ENCODE measurements around the gene OPRD1.

The OPRD1 gene

DNA sequence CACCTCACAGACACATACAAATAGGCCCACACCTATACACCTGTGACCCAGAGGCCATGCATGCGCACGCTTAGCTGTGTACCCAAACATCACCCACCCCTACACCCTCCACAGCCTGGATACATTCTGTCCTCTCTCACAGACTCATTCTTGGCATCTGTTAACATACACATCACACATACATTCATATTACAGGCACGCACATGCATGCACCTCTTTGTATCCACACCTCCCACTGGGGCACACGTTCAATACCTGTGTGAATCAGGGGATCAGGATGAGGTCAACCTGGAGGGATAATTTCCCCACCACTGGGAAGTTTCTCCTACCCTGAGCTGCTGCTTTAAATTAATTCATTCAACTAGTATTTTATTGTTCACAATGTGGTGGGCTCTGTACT is 66.8 kb downstream of the OPRD1 start:
- DNase-seq (ENCODE audit: low spot score), result no peak
- TF ChIP-seq CTCF (IDR thresholded peaks at IDR 0.05; ENCODE audit: extremely low read depth, missing control alignments), result no peak

GRCh38 chr1:28882009-28882628 is 70.1 kb downstream of the OPRD1 start:
- TF ChIP-seq CTCF (IDR thresholded peaks at IDR 0.05; ENCODE audit: extremely low read depth, missing control alignments), result peak; percentile 88
- peak; percentile 77 for DNase-seq (ENCODE audit: low spot score)

- no peak for DNase-seq (ENCODE audit: low spot score)
- TF ChIP-seq CTCF (IDR thresholded peaks at IDR 0.05; ENCODE audit: extremely low read depth, missing control alignments), result no peak
Measured at GRCh38 chr1:28883242-28883616, 71.3 kb downstream of the OPRD1 start.

DNA sequence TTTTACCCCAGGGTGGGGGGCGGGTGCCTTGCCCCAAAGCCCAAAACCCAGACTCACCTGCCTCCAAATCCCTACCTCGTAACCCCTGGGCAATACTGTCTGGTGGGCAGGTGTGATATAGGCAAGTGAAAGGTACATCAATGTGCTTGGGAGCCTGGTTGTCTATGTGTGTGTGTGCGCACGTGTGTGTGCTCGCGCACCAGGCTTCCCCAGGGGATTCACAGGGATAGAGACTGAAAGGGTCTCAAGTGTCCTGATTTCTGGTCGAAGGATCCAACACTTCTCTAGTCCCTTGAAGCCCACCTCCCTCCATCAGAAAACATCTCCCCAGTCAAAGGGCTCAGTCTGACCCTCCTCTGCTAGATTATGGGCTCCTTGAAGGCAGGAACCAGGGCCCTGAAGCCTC is 73.5 kb downstream of the OPRD1 start:
- no peak for DNase-seq (ENCODE audit: low spot score)
- TF ChIP-seq CTCF (IDR thresholded peaks at IDR 0.05; ENCODE audit: extremely low read depth, missing control alignments), result no peak

DNA sequence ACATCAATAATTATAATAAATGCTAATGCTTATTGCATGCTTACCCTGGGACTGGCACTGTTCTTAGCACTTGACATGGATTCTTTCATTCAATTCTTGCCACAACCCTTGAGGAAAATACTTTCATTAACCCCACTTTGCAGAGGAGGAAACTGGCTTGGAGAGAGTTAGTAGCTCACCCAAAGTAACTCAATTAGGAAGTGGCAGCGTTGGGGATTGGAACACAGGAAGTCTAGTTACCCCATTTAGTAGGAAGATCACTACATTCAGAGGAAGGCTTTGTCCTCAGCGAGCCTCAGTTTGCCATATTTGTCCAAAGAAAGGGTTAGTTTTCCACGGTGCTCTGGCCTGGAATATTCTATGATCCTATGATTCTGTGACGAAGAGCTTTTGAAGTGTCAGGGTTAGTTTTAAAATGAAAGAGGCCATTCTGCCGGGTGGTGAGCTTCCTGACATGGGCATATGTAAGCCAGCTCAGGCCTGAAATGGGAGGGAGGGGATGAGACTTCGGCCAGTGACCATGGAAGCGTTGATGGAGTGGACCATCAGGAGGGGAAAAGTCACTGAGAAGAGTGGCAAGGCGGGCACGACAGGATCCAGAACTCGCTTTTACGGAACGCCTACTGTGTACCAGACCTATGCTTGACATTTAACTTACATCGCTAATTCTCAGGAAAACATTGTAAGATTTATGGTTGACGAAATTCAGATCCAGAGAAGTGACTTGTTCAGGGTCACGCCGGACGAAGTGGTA is 74.2 kb downstream of the OPRD1 start:
- no peak for DNase-seq (ENCODE audit: low spot score)
- no peak for TF ChIP-seq CTCF (IDR thresholded peaks at IDR 0.05; ENCODE audit: extremely low read depth, missing control alignments)

- DNase-seq (ENCODE audit: low spot score), result peak; percentile 99
- TF ChIP-seq CTCF (IDR thresholded peaks at IDR 0.05; ENCODE audit: extremely low read depth, missing control alignments), result no peak
Measured at GRCh38 chr1:28886731-28887418, 74.9 kb downstream of the OPRD1 start.

DNA sequence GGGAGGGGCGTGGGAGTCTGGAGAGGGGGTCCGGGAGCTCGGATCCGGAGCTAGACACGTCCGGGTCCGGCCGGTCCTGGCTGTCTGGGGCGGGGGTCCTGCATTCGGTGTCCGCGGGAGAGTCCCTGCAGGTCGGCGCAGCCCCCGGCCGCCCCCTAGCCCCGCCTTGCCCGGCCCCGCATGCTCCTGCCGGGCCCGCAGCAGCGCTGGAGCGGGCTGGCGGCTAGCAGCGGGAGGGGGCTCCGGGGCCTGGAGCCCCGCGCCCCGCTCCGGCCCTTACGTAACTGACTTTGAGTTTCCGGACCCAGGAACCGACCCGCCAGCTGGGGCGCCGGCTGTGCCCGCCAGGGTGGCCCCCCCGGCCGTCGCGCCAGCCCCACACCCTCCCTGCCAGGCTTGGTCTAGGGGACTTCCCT is 75.5 kb downstream of the OPRD1 start:
- no peak for TF ChIP-seq CTCF (IDR thresholded peaks at IDR 0.05; ENCODE audit: extremely low read depth, missing control alignments)
- DNase-seq (ENCODE audit: low spot score), result peak; percentile 59

Data from GM20000 (cell line).